Measurements from ENCODE around the gene IFIT1B. TPM values are rescaled to one million over a fixed set of nuclear protein-coding genes. Genes with fewer than 3 reads are reported as not detected.

IFIT1B gene
- total and polyA plus RNA-seq, 4 donors, result 0.21 to 3.7 TPM; not detected in 2

GRCh38 chr10:89336241-89336640 is 41.6 kb upstream of the IFIT1B start:
- DNase-seq (no peak), ATAC-seq (ENCODE audit: insufficient read depth, low FRiP score) (no peak)
- no peak overlapping the region for H3K27ac ChIP-seq (ENCODE audit: low read depth in 1 of 2, low read length in 1 of 2)
- 75 to 81% methylated on average over 3 of the region's 3 CpGs for WGBS, 2 donors
- peaks cover 13 to 25% (median 17%) of the 10 kb centered on the region in 4 donors for H3K36me3 ChIP-seq (ENCODE audit: control insufficient read depth in 4 of 4, insufficient read depth in 4 of 4, low read length in 4 of 4)
- TF ChIP-seq CTCF (IDR thresholded peaks at IDR 0.05; ENCODE audit: control extremely low read depth, extremely low read depth), result no peak
- H3K4me1 ChIP-seq (ENCODE audit: control insufficient read depth in 5 of 5, insufficient read depth in 5 of 5, low read length in 5 of 5), result peaks cover 12 to 23% (median 18%) of the 10 kb centered on the region in 5 donors
- H3K4me3 ChIP-seq, result no peak overlapping the region
- no peaks in the 10 kb centered on the region for H3K27me3 ChIP-seq (ENCODE audit: control insufficient read depth in 3 of 3, insufficient read depth in 3 of 3, low read length in 2 of 3)
- no peak overlapping the region for H3K9ac ChIP-seq (ENCODE audit: insufficient read depth in 1 of 2, low read length in 2 of 2)
- H3K9me3 ChIP-seq (ENCODE audit: control insufficient read depth in 4 of 4, insufficient read depth in 3 of 4, low read length in 3 of 4), result no peaks in the 10 kb centered on the region

GRCh38 chr10:89337484-89337883 is 40.4 kb upstream of the IFIT1B start:
- Histone ChIP-seq H3K9me3 (ENCODE audit: control insufficient read depth in 4 of 4, insufficient read depth in 3 of 4, low read length in 3 of 4) (no peaks in the 10 kb centered on the region), H3K36me3 (ENCODE audit: control insufficient read depth in 4 of 4, insufficient read depth in 4 of 4, low read length in 4 of 4) (peaks cover 13 to 25% (median 17%) of the 10 kb centered on the region in 4 donors), H3K27me3 (ENCODE audit: control insufficient read depth in 3 of 3, insufficient read depth in 3 of 3, low read length in 2 of 3) (no peaks in the 10 kb centered on the region), H3K27ac (ENCODE audit: low read depth in 1 of 2, low read length in 1 of 2) (no peak overlapping the region), H3K4me3 (no peak overlapping the region), H3K9ac (ENCODE audit: insufficient read depth in 1 of 2, low read length in 2 of 2) (no peak overlapping the region), H3K4me1 (ENCODE audit: control insufficient read depth in 5 of 5, insufficient read depth in 5 of 5, low read length in 5 of 5) (peaks cover 9 to 19% (median 17%) of the 10 kb centered on the region in 5 donors)
- ATAC-seq (ENCODE audit: insufficient read depth, low FRiP score) (no peak), DNase-seq (no peak)
- no peak for TF ChIP-seq CTCF (IDR thresholded peaks at IDR 0.05; ENCODE audit: control extremely low read depth, extremely low read depth)
- 81 to 85% methylated on average over 6 of the region's 6 CpGs for WGBS, 2 donors

- no peak overlapping the region for H3K27ac ChIP-seq (ENCODE audit: low read depth in 1 of 2, low read length in 1 of 2)
- peaks cover 5 to 21% (median 6%) of the 10 kb centered on the region in 5 donors for H3K4me1 ChIP-seq (ENCODE audit: control insufficient read depth in 5 of 5, insufficient read depth in 5 of 5, low read length in 5 of 5)
Observed at GRCh38 chr10:89338713-89339112, 39.1 kb upstream of the IFIT1B start.

More at GRCh38 chr10:89338713-89339112, 39.1 kb upstream of the IFIT1B start:
- H3K9me3 ChIP-seq (ENCODE audit: control insufficient read depth in 4 of 4, insufficient read depth in 3 of 4, low read length in 3 of 4), result no peaks in the 10 kb centered on the region
- ATAC-seq (ENCODE audit: insufficient read depth, low FRiP score) (no peak), DNase-seq (no peak)
- no peak overlapping the region for H3K9ac ChIP-seq (ENCODE audit: insufficient read depth in 1 of 2, low read length in 2 of 2)
- no peak overlapping the region for H3K4me3 ChIP-seq
- WGBS, 2 donors, result 97% methylated on average over 3 of the region's 3 CpGs
- no peaks in the 10 kb centered on the region for H3K27me3 ChIP-seq (ENCODE audit: control insufficient read depth in 3 of 3, insufficient read depth in 3 of 3, low read length in 2 of 3)
- TF ChIP-seq CTCF (IDR thresholded peaks at IDR 0.05; ENCODE audit: control extremely low read depth, extremely low read depth), result no peak
- peaks cover 13 to 25% (median 17%) of the 10 kb centered on the region in 4 donors for H3K36me3 ChIP-seq (ENCODE audit: control insufficient read depth in 4 of 4, insufficient read depth in 4 of 4, low read length in 4 of 4)

Data from lung (tissue), 12 donors.